Measurements from ENCODE around the gene APOA4.
"Not testable (repeated sequence)": the region's sequence is repeated elsewhere in the genome, so short reads cannot be mapped to it uniquely, and the experiment has no call there.

APOA4 gene

DNA sequence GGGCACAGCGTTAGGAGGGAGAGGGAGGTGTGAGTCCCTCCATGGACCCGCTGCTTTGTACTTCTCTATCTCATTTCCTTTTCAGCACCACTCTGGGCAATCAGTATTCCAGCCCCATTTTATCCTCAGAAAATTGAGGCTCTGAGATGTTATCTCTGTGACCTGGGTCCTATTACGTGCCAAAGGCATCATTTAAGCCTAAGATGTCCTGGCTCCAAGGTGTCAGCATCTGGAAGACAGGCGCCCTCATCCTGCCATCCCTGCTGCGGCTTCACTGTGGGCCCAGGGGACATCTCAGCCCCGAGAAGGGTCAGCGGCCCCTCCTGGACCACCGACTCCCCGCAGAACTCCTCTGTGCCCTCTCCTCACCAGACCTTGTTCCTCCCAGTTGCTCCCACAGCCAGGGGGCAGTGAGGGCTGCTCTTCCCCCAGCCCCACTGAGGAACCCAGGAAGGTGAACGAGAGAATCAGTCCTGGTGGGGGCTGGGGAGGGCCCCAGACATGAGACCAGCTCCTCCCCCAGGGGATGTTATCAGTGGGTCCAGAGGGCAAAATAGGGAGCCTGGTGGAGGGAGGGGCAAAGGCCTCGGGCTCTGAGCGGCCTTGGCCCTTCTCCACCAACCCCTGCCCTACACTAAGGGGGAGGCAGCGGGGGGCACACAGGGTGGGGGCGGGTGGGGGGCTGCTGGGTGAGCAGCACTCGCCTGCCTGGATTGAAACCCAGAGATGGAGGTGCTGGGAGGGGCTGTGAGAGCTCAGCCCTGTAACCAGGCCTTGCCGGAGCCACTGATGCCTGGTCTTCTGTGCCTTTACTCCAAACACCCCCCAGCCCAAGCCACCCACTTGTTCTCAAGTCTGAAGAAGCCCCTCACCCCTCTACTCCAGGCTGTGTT lies 5.8 kb upstream of the APOA4 start:
- no peak for DNase-seq

GRCh38 chr11:116827461-116827860 lies 4.4 kb upstream of the APOA4 start:
- DNase-seq = no peak

DNA sequence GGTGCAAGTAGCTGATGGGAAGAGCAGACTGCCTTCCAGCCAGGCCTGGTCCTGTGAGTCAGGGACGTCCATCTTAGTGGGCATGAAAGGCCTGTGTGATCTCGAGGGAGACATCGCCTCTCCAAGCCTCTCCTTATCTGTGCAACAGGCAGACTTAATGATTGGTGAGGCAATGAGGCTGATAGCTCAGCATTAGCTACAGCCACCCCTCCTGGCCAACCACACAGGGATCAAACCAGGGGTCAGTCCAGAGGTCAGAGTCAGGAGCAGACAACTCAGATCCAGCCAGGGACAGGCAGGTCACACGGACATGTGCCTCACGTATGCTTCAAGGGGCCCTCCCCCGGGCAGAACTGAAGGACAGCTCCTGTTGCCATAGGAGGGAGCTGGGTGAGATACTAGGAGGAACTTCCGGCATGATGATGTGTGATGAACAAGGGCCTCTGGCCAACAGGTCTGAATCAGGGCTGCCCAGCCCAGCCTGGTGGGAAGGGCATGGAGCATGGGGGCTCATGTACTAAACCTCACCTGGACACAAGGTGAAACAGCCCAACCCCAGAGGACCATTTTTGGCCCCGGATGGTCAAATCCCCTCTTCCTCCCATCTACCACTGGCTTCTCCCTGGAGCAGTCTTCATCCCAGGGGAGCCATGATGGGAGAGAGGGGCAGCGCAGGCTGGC lies 3.8 kb upstream of the APOA4 start:
- no peak for DNase-seq

- DNase-seq = no peak
Measured at GRCh38 chr11:116825854-116826750, 3.0 kb upstream of the APOA4 start.

DNA sequence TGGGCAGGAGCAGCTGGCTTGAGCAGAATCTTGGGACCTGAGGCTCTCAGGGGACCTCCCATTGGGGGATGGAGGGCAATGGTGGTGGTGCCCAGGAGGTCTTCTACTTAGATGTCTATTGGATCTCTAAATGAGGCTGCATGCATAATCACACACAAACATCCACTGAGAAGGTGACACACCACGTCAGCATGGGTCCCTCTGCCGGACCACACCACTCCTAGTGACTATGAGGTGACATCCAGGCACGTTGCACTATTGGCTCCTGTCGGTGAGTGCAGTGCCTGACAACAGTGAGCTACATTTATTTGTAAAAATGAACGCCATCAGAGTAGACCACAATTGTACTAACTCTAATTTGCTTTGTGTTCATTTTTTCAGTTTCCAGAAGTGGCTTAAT lies 2.3 kb upstream of the APOA4 start:
- no peak for DNase-seq

DNA sequence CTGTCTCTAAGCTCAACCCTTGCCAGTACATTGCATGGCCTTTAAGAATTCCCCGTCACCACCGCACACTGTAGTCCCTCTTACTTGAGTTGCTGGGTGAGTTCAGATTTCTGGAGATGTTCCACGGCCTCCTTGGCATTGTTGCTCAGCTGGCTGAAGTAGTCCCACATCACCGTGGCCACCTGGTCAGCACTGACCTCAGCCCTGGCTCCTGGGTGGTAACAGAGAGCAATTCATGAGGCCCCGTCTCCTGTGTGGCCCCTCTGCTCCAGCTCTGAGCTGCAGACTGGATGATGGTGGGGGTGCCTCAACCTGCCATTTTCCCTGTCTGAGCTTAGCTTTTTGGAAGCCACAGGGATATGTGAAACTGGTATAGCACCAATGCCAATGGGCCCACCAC lies 529 bp downstream of the APOA4 start:
- no peak for DNase-seq

DNA sequence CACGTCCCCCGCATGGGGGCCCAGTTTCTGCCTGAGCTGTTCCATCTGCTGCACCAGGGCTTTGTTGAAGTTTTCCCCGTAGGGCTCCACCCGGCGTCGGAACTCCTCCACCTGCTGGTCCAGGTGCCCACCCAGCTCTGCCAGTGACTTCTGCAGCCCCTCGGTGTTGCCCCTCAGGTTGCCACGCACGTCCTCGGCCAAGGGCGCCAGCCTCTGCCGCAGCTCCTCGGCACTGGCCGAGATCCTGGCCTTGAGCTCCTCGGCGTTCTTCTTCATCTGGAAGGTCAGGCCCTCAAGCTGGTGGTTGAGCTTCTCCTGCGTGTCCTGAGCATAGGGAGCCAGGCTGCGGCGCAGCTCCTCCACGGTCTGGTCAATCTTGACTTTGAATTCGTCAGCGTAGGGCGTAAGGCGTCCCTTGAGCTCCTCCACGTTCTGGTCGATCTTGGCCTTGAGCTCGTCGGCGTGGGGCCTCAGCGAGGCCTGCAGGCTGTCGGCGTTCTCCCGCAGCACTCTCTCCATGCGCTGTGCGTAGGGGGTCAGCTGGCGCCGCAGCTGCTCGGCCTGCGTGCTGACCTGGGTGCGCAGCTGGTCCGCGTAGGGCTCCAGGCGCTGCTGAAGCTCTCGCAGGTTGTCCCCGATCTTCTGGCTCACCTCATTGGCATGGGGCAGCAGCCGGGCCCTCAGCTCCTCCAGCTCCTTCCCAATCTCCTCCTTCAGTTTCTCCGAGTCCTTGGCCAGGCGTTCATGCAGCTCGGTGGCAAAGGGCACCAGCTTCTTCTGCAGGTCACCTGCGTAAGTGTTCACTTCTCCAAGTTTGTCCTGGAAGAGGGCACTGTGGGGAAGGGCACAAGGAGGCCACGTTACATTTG lies 1.8 kb downstream of the APOA4 start:
- no peak for DNase-seq

DNA sequence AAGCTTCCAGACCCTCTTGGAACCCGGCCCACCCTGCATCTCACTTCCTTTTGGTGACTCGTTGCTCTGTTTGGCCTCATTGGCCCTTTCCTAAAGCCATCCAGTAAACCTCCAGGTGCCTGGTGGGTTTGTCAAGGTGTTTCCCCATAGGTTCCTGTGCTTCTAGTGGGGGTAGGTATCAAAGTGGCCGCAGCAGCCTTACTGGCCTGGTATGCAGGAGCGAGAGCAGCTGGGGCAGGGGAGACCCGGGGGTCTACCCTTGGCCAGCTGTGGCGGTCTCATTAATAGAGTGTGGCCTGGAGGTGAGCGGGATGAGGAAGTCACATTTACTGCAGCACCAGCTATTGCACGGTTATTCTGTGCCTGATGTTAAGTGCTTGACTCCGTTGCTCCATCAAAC lies 4.1 kb downstream of the APOA4 start:
- no peak for DNase-seq

- DNase-seq = no peak
Measured at GRCh38 chr11:116814502-116814901, 8.6 kb downstream of the APOA4 start.

DNA sequence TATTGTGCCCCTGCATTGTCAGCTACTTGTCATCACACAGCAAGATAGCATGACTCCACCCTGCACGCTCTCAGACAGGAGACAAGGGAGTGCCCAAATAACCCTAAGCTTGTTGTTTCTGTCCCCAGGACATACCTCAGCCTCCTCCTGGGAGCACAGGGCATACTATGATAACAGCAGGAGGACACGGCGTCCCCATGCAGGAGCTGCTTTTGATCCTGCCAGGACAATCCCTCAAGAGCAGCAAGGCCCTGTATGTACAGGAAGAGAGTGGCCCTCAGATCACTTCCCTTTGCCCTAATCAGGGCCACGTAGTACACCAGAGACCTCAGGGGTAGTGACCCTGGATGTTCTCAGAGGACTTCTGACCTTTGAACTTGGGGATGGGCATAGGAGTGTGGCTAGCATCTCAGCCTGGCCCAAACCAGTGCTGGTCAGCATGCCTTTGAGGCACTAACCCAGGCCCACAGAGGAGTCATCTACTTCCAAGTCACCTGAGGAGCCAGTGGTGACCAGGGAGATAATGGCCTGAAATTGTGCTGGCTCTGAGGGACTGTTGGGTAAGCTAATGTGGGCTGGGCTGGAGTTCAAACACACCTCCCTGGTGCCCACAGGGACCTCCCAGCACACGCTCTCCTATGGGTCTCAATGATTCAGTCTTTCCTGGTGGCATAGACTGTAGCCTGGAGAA lies 9.2 kb downstream of the APOA4 start:
- DNase-seq = no peak

DNA sequence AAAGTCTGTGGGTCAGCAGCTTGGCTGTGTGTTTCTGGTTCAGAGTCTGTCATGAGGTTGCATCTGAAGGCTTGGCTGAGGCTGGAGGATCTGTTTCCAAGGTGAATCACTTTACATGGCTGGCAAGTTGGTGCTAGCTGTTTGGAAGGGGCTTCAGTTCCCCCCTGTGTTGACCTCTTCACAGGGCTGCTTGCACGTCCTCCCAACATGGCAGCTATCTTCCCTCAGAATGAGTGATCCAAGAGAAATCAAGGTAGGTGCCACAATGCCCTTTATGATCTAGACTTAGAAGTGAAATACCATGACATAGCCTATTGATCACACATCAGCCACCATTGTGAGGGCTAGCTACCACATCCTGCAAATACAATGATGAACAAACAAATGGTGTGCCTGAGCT lies 9.9 kb downstream of the APOA4 start:
- DNase-seq = no peak

DNA sequence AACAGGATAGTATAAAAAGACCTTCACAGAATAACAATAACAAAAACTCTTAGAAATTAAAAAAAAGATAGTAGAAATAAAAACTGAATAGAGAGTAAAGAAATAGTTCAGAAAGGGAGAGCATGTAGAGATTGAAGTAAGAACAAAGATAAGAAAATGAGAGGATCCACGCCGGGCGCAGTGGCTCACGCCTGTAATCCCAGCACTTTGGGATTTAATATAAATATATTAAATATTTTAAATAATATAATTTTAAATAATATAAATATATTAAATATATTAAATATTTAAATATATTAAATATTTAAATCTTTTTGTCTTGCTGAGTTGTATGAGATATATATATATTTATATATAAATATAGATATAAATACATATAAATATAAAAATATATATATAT lies 11.0 kb downstream of the APOA4 start:
- DNase-seq = no peak

DNA sequence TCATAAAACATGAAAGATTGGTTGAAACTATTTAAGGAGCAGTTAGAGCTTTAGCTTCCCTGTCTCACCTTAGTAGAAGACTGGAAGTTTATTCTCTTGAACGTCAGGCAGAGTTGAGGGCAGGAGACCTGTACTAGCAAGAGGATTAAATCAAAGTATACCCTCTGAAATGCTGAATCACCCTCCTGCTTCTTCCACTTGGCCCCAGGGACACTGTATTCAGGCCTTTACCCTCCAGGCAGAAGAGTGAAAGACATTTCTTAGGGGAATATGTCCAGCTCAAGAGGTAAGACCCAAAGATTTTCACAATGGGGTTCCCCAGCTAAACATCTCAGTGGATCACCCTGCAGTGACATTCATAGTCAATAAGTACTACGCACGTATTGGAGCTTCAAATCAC lies 11.9 kb downstream of the APOA4 start:
- DNase-seq = no peak

GRCh38 chr11:116808262-116809175 lies 14.6 kb downstream of the APOA4 start:
- no peak for DNase-seq

DNA sequence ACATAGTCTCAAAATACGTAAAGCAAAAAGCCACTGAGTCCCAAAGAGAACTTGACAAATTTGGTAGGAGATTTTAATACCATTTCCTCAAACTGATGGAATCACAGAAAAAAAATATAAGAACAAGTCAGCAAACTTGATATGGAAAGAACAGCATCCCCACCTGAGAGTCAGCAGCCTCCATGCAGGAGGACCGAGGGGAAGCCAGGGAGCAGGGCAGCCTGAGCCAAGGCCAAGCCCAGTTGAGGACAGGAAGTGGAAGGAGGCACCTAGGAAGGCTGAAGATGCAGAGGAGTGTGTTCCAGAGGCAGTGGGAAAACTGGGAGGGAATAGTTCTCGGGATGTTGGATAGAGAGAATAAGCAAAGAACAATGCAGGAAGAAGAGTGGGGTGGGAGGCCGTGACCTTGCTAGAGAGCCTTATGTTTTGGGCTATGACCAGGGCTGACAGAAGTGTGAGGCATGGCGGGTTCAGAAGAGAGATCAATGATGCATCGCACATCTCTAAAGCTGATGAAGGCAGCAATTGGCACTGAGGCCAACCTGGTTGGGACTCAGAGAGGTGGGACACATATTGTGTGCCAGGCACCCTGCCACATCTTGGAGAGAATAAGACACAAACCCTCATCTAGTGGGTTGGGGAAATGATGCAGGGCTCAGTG lies 15.4 kb downstream of the APOA4 start:
- DNase-seq = no peak

DNA sequence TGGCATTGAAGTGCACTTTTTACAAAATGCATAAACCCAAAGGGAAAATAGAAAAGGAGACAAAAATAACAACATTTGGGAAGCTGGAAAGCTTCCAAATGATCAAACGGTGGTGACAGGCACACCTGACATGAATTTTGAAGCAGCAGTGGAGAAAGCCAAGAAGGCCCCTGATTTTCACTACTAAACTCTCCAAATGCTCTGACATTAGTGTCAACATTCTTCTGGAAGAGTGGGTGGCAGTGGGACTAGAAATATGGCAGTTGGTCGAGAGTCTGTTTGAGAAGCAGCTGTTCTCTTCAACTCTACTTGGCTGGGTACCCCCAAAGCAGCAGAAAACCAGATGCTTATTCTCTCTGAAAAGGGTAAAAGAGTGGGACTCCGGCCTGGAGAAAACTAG lies 19.1 kb downstream of the APOA4 start:
- DNase-seq = no peak

DNA sequence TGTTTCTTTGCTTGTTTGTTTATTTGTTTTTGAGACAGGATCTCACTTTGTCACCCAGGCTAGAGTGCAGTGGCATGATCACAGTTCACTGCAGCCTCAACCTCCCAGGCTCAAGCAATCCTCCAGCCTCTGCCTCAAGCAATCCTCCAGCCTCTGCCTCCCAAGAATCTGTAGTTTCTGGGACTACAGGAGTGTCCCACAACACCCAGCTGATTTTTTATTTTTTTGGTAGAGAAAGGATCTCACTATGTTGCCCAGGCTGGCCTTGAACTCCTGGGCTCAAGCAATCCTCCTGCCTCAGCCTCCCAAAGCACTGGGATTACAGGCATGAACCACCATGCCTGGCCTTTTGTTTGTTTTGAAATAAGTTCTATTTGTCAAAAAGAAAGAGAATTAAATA lies 21.4 kb downstream of the APOA4 start:
- DNase-seq = not testable (repeated sequence)

DNA sequence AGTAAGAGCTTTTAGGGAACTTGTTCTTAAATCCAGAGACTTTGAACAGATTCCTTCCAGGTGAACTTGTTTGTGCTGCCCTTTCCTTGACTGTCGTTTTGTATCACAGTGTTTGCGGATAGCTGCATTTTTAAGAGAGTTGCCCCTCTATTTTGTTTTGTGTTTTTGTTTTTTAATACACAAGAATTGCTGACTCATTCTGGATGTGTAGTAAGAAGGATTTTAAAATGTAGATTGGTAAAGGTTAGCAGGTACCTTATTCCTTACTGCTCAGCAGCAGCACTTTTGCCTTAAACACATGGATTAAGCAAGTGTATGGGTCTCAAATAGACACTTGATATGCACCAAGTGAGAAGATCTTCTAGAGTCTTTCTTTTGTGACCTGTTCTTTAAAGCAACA lies 22.5 kb downstream of the APOA4 start:
- no peak for DNase-seq

- DNase-seq = no peak
Measured at GRCh38 chr11:116798368-116798767, 24.7 kb downstream of the APOA4 start.

DNA sequence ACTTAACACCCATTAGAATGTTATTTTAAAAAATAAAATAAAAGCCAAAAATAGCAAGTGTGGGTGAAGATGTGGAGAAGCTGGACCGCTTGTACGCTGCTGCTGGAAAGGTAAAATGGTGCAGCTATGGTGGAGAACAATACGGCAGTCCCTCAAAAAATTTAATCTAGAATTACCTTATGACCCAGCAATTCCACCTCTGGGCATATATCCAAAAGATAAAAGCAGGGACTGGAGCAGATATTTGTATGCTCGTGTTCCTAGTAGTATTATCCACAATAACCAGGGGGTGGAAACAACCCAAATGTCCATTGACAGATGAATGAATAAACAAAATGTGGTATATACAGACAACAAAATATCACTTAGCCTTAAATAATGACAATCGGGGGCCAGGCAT lies 25.3 kb downstream of the APOA4 start:
- DNase-seq = no peak

Measured in NCI-H2227 treated with DMSO at 0.1 percent for 48 hours (cell line).